Trophoblast cell (in vitro differentiated cells and primary cell): ENCODE measurements around the gene GPRC5D.

ENCODE experiments used
- DNase-seq, 2 donors: peaks; one replicate each; pipeline ENCODE4 v3.0.0-alpha.2; 2016
- H2AFZ ChIP-seq: 2 replicates; pipeline ENCODE4 v1.6.1; 2013; ENCODE audit warnings: low read length, moderate library complexity, mild to moderate bottlenecking; ENCODE audit not compliant: insufficient read depth, poor library complexity
- H2AK5ac ChIP-seq: 2 replicates; pipeline ENCODE4 v1.6.1; 2013; ENCODE audit warnings: mild to moderate bottlenecking, low read length
- H2BK120ac ChIP-seq: 2 replicates; pipeline ENCODE4 v1.6.1; 2013; ENCODE audit warnings: low read length, mild to moderate bottlenecking, moderate library complexity; ENCODE audit not compliant: insufficient read depth, poor library complexity
- H2BK12ac ChIP-seq: 2 replicates; pipeline ENCODE4 v1.6.1; 2013; ENCODE audit warnings: mild to moderate bottlenecking, low read length, moderate library complexity
- H2BK5ac ChIP-seq: 2 replicates; pipeline ENCODE4 v1.6.1; 2013; ENCODE audit warnings: low read length, low read depth, moderate library complexity, mild to moderate bottlenecking; ENCODE audit not compliant: poor library complexity
- H3K14ac ChIP-seq: 2 replicates; pipeline ENCODE4 v1.6.1; 2013; ENCODE audit warnings: mild to moderate bottlenecking, low read length
- H3K18ac ChIP-seq: 2 replicates; pipeline ENCODE4 v1.6.1; 2013; ENCODE audit warnings: mild to moderate bottlenecking, low read length
- H3K23ac ChIP-seq: 2 replicates; pipeline ENCODE4 v1.6.1; 2013; ENCODE audit warnings: low read length
- H3K27ac ChIP-seq: 2 replicates; pipeline ENCODE4 v1.5.1; 2013; ENCODE audit warnings: low read depth, mild to moderate bottlenecking, inconsistent platforms, low read length, moderate library complexity
- H3K27me3 ChIP-seq: 2 replicates; pipeline ENCODE4 v1.6.1; 2013; ENCODE audit warnings: inconsistent platforms, mild to moderate bottlenecking, low read length, moderate library complexity; ENCODE audit not compliant: insufficient read depth
- H3K36me3 ChIP-seq, 2 experiments: 1 replicate in 1 of 2; 2 replicates in 1 of 2; pipeline ENCODE4 v1.6.1; 2013; ENCODE audit warnings: low read length in 2 of 2, mild to moderate bottlenecking in 2 of 2, moderate library complexity in 1 of 2; ENCODE audit not compliant: insufficient read depth in 2 of 2, control insufficient read depth in 1 of 2
- H3K4ac ChIP-seq: 2 replicates; pipeline ENCODE4 v1.6.1; 2013; ENCODE audit warnings: low read depth, mild to moderate bottlenecking, low read length, moderate library complexity
- H3K4me1 ChIP-seq, 2 experiments: 1 replicate in 1 of 2; 2 replicates in 1 of 2; pipeline ENCODE4 v1.6.1; 2013; ENCODE audit warnings: low read length in 2 of 2, mild to moderate bottlenecking in 2 of 2, moderate library complexity in 1 of 2; ENCODE audit not compliant: insufficient read depth in 2 of 2, control insufficient read depth in 1 of 2
- H3K4me2 ChIP-seq: 2 replicates; pipeline ENCODE4 v1.6.1; 2013; ENCODE audit warnings: inconsistent platforms, mild to moderate bottlenecking, low read length, moderate library complexity
- H3K4me3 ChIP-seq: 2 replicates; pipeline ENCODE4 v1.5.1; 2013; ENCODE audit warnings: mild to moderate bottlenecking, low read depth, low read length, inconsistent platforms
- H3K79me1 ChIP-seq: one replicate; pipeline ENCODE4 v1.6.1; 2013; ENCODE audit warnings: low read length
- H3K79me2 ChIP-seq: 2 replicates; pipeline ENCODE4 v1.6.1; 2013; ENCODE audit warnings: low read length, mild to moderate bottlenecking; ENCODE audit not compliant: control insufficient read depth, insufficient read depth, poor library complexity
- H3K9ac ChIP-seq: 2 replicates; pipeline ENCODE4 v1.6.1; 2013; ENCODE audit warnings: mild to moderate bottlenecking, low read length
- H3K9me3 ChIP-seq: 2 replicates; pipeline ENCODE4 v1.6.1; 2013; ENCODE audit warnings: low read depth, mild to moderate bottlenecking, control low read depth, inconsistent platforms, low read length; ENCODE audit not compliant: insufficient read depth
- H4K12ac ChIP-seq: 2 replicates; pipeline ENCODE4 v1.6.1; 2013; ENCODE audit warnings: low read depth, mild to moderate bottlenecking, low read length, moderate library complexity
- H4K8ac ChIP-seq: 2 replicates; pipeline ENCODE4 v1.6.1; 2013; ENCODE audit warnings: low read depth, mild to moderate bottlenecking, low read length, moderate library complexity
- H4K91ac ChIP-seq: one replicate; pipeline ENCODE4 v1.6.1; 2013; ENCODE audit warnings: low read depth, mild to moderate bottlenecking, low read length, moderate library complexity
- WGBS: extraction: QIAGEN DNeasy Blood & Tissue Kit; methylation state at CpG from one replicate; pipeline ENCODE4 v1.1.7; 2013; ENCODE audit warnings: missing lambda C conversion rate; ENCODE audit not compliant: insufficient read length, insufficient coverage; ENCODE audit errors: extremely low coverage; 5-methylcytosine and 5-hydroxymethylcytosine counted together

The GPRC5D gene

GRCh38 chr12:12964255-12964654 is 12.3 kb upstream of the GPRC5D start:
- Histone ChIP-seq H3K23ac (no peak overlapping the region), H3K9ac (no peak overlapping the region), H3K79me2 (no peaks in the 10 kb centered on the region), H3K9me3 (peaks cover 4% of the 10 kb centered on the region), H2BK12ac (no peak overlapping the region), H2BK120ac (no peak overlapping the region), H3K14ac (no peak overlapping the region), H3K36me3 (peaks cover 0 to 11% of the 10 kb centered on the region in 2 experiments), H4K91ac (no peak overlapping the region), H4K12ac (no peak overlapping the region), H3K27ac (no peak overlapping the region), H3K4ac (no peak overlapping the region), H3K4me1 (no peaks in the 10 kb centered on the region), H3K4me2 (no peak overlapping the region), H4K8ac (no peak overlapping the region), H3K18ac (no peak overlapping the region), H2AK5ac (no peak overlapping the region), H3K27me3 (no peaks in the 10 kb centered on the region), H2AFZ (no peak overlapping the region), H3K4me3 (no peak overlapping the region), H3K79me1 (no peaks in the 10 kb centered on the region), H2BK5ac (no peak overlapping the region)
- no CpG with 5 or more reads among the region's 4 CpGs for WGBS
- DNase-seq = no peak

- WGBS = no CpG with 5 or more reads among the region's 5 CpGs
- H2AK5ac ChIP-seq = no peak overlapping the region
- H3K27me3 ChIP-seq = no peaks in the 10 kb centered on the region
- no peak overlapping the region for H3K4me3 ChIP-seq
- no peak overlapping the region for H3K4me2 ChIP-seq
- H3K4me1 ChIP-seq = no peaks in the 10 kb centered on the region
- no peak overlapping the region for H2BK120ac ChIP-seq
- H4K8ac ChIP-seq = no peak overlapping the region
- no peak overlapping the region for H2AFZ ChIP-seq
- H3K14ac ChIP-seq = no peak overlapping the region
- H3K23ac ChIP-seq = no peak overlapping the region
- no peak overlapping the region for H3K9ac ChIP-seq
- no peaks in the 10 kb centered on the region for H3K79me2 ChIP-seq
- H3K79me1 ChIP-seq = no peaks in the 10 kb centered on the region
- peaks cover 0 to 3% of the 10 kb centered on the region in 2 experiments for H3K36me3 ChIP-seq
- H3K9me3 ChIP-seq = peaks cover 3% of the 10 kb centered on the region
- DNase-seq = no peak
- H2BK5ac ChIP-seq = no peak overlapping the region
- no peak overlapping the region for H4K12ac ChIP-seq
- no peak overlapping the region for H3K18ac ChIP-seq
- H3K4ac ChIP-seq = no peak overlapping the region
- no peak overlapping the region for H4K91ac ChIP-seq
- no peak overlapping the region for H3K27ac ChIP-seq
- H2BK12ac ChIP-seq = no peak overlapping the region
Measured at GRCh38 chr12:12960639-12961209, 8.8 kb upstream of the GPRC5D start.

DNA sequence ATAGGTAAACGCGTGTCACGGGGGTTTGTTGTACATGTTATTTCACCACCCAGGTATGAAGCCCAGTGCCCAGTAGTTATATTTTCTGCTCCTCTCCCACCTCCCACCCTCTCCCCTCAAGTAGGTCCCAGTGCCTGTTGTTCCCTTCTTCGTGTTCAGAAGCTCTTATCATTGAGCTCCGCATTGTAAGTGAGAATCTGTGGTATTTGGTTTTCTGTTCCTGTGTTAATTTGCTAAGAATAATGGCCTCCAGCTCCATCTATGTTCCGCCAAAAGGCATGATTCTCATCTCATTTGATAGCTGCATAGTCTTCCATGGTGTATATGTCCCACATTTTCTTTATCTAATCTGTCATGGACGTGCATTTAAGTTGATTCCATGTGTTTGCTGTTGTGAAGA is 6.9 kb upstream of the GPRC5D start:
- H3K36me3 ChIP-seq = no peaks in the 10 kb centered on the region
- no peak overlapping the region for H3K9ac ChIP-seq
- H3K4me1 ChIP-seq = no peaks in the 10 kb centered on the region
- H2BK12ac ChIP-seq = no peak overlapping the region
- no peak overlapping the region for H2AK5ac ChIP-seq
- H2AFZ ChIP-seq = no peak overlapping the region
- H4K91ac ChIP-seq = no peak overlapping the region
- no peak for DNase-seq
- no peak overlapping the region for H3K4me2 ChIP-seq
- WGBS = no CpG with 5 or more reads among the region's 7 CpGs
- no peak overlapping the region for H4K8ac ChIP-seq
- H3K4me3 ChIP-seq = no peak overlapping the region
- no peaks in the 10 kb centered on the region for H3K27me3 ChIP-seq
- no peaks in the 10 kb centered on the region for H3K79me2 ChIP-seq
- H2BK5ac ChIP-seq = no peak overlapping the region
- no peak overlapping the region for H3K23ac ChIP-seq
- no peak overlapping the region for H3K18ac ChIP-seq
- H3K4ac ChIP-seq = no peak overlapping the region
- no peaks in the 10 kb centered on the region for H3K9me3 ChIP-seq
- H4K12ac ChIP-seq = no peak overlapping the region
- H3K14ac ChIP-seq = no peak overlapping the region
- H3K79me1 ChIP-seq = no peaks in the 10 kb centered on the region
- H2BK120ac ChIP-seq = no peak overlapping the region
- no peak overlapping the region for H3K27ac ChIP-seq

- Histone ChIP-seq H3K27me3 (no peaks in the 10 kb centered on the region), H3K79me1 (no peaks in the 10 kb centered on the region), H3K4me1 (no peaks in the 10 kb centered on the region), H3K27ac (no peak overlapping the region), H3K4me2 (no peak overlapping the region), H3K4me3 (no peak overlapping the region), H3K9me3 (no peaks in the 10 kb centered on the region), H3K9ac (no peak overlapping the region), H2AK5ac (no peak overlapping the region), H3K36me3 (no peaks in the 10 kb centered on the region), H2BK5ac (no peak overlapping the region), H3K79me2 (no peaks in the 10 kb centered on the region), H3K4ac (no peak overlapping the region), H4K8ac (no peak overlapping the region), H3K23ac (no peak overlapping the region), H4K12ac (no peak overlapping the region), H4K91ac (no peak overlapping the region), H2BK120ac (no peak overlapping the region), H2BK12ac (no peak overlapping the region), H3K18ac (no peak overlapping the region), H2AFZ (no peak overlapping the region), H3K14ac (no peak overlapping the region)
- no peak for DNase-seq
- no CpG with 5 or more reads among the region's 6 CpGs for WGBS
Measured at GRCh38 chr12:12954878-12955625, 3.1 kb upstream of the GPRC5D start.
